Endothelial cell of umbilical vein (primary cell): Measurements from ENCODE around the gene SPHK2. TPM values are rescaled to one million over a fixed set of nuclear protein-coding genes. Genes with fewer than 3 reads are reported as not detected.
A peak's percentile ranks its signal among the peaks of the same experiment; 100 is the strongest.

Experiments used
- BruUV-seq: library from RNA; stranded (reverse); fragments of 400-500 nt; replicated peaks from 2 replicates; lab custom pipeline; 2021; lab: Mats Ljungman, UMichigan
- CTCF ChIA-PET: fragments of 300-600, 350-600 bp; sonication (Branson Sonifier 250); formaldehyde crosslinking; loops from one replicate; lab custom pipeline; 2021; ENCODE audit warnings: antibody characterized with exemption, inconsistent platforms; lab: Charles Lee
- POLR2A ChIA-PET: fragments of 300-600, 350-600 bp; sonication (Branson Sonifier 250); formaldehyde crosslinking; loops from one replicate; lab custom pipeline; 2021; ENCODE audit warnings: antibody characterized with exemption, inconsistent platforms; lab: Charles Lee
- DNase-seq: peaks from one replicate; pipeline ENCODE4 v3.0.0-alpha.2; 2011; ENCODE audit warnings: low read depth, low spot score
- FAIRE-seq: peaks from 2 replicates; lab custom pipeline; 2011; peaks lifted over from hg19 to GRCh38; lab: Jason Lieb, UNC
- H2AFZ ChIP-seq: 2 replicates; pipeline ENCODE4 v1.6.0; 2012; ENCODE audit warnings: low read depth, low read length, control low read depth, inconsistent platforms
- H3K27ac ChIP-seq: 2 replicates; pipeline ENCODE4 v1.5.1; 2011; ENCODE audit warnings: low read depth, mild to moderate bottlenecking, control low read depth, low read length, moderate library complexity; ENCODE audit not compliant: insufficient read depth
- H3K27me3 ChIP-seq, 2 experiments: 2 replicates each; pipeline versions ENCODE4 v1.6.0 to v1.6.1; 2011; ENCODE audit warnings: low read length in 2 of 2, mixed read lengths in 1 of 2; ENCODE audit not compliant: control insufficient read depth in 2 of 2, insufficient read depth in 2 of 2
- H3K36me3 ChIP-seq, 2 experiments: 2 replicates in 1 of 2; 3 replicates in 1 of 2; pipeline ENCODE4 v1.5.1; 2011; ENCODE audit warnings: low read length in 2 of 2, mild to moderate bottlenecking in 1 of 2, moderate library complexity in 1 of 2; ENCODE audit not compliant: control insufficient read depth in 2 of 2, insufficient read depth in 2 of 2; ENCODE audit errors: extremely low read depth in 1 of 2
- H3K4me1 ChIP-seq: 3 replicates; pipeline ENCODE4 v1.5.1; 2011; ENCODE audit warnings: mild to moderate bottlenecking, low read length; ENCODE audit not compliant: control insufficient read depth, insufficient read depth; ENCODE audit errors: extremely low read depth
- H3K4me2 ChIP-seq: 2 replicates; pipeline ENCODE4 v1.6.1; 2011; ENCODE audit warnings: low read length, control low read depth, mixed read lengths; ENCODE audit not compliant: insufficient read depth
- H3K4me3 ChIP-seq, 3 experiments: fragments of 200-600 bp in 1 of 3; sonication (generic), shearing (Covaris generic) in 1 of 3; replicated peaks in 1 of 3; 2 replicates each; pipeline ENCODE4 v1.5.1; 2011 to 2016; ENCODE audit warnings: control low read depth in 3 of 3, low read length in 3 of 3, mild to moderate bottlenecking in 2 of 3, inconsistent platforms in 1 of 3, low read depth in 1 of 3, moderate library complexity in 1 of 3; ENCODE audit not compliant: insufficient read depth in 1 of 3
- H3K79me2 ChIP-seq: 2 replicates; pipeline ENCODE4 v1.6.0; 2012; ENCODE audit warnings: low read length, inconsistent platforms; ENCODE audit not compliant: control insufficient read depth, insufficient read depth
- H3K9ac ChIP-seq: replicated peaks from 2 replicates; pipeline ENCODE3; 2011; ENCODE audit warnings: low read length, control low read depth; ENCODE audit not compliant: insufficient read depth; ENCODE audit errors: extremely low read depth
- H3K9me1 ChIP-seq: replicated peaks from 3 replicates; pipeline ENCODE4 v1.6.0; 2011; ENCODE audit warnings: mild to moderate bottlenecking, low read length; ENCODE audit not compliant: control insufficient read depth, insufficient read depth; ENCODE audit errors: extremely low read depth
- H3K9me3 ChIP-seq: replicated peaks from 2 replicates; pipeline ENCODE4 v1.5.1; 2012; ENCODE audit warnings: low read length, inconsistent platforms; ENCODE audit not compliant: control insufficient read depth, insufficient read depth
- H4K20me1 ChIP-seq: replicated peaks from 2 replicates; pipeline ENCODE3; 2011; ENCODE audit warnings: mild to moderate bottlenecking, low read length; ENCODE audit not compliant: control insufficient read depth, insufficient read depth; ENCODE audit errors: extremely low read depth
- EZH2 ChIP-seq: IDR thresholded peaks from 2 replicates; pipeline ENCODE4 v1.6.1; 2012; ENCODE audit warnings: borderline replicate concordance, low read depth, mild to moderate bottlenecking, moderate library complexity, low read length, inconsistent platforms; ENCODE audit not compliant: severe bottlenecking
- FOS ChIP-seq: IDR thresholded peaks from 2 replicates; pipeline ENCODE4 v1.6.1; 2011; ENCODE audit warnings: mild to moderate bottlenecking, low read length, moderate library complexity, borderline replicate concordance; ENCODE audit not compliant: insufficient read depth
- GATA2 ChIP-seq: IDR thresholded peaks from 2 replicates; pipeline ENCODE4 v1.7.0; 2011; ENCODE audit warnings: low read depth, mild to moderate bottlenecking, moderate library complexity, mixed read lengths, low read length; ENCODE audit not compliant: insufficient read length, insufficient read depth
- JUN ChIP-seq: IDR thresholded peaks from 2 replicates; pipeline ENCODE4 v1.6.1; 2011; ENCODE audit warnings: borderline replicate concordance, low read depth; ENCODE audit not compliant: insufficient read length, insufficient read depth
- MAX ChIP-seq: IDR thresholded peaks from 2 replicates; pipeline ENCODE4 v1.6.1; 2011; ENCODE audit not compliant: insufficient read depth, insufficient read length
- MYC ChIP-seq: IDR thresholded peaks from one replicate; pipeline ENCODE4 v1.6.1; 2011; ENCODE audit warnings: mild to moderate bottlenecking, low read depth, low read length
- POLR2A ChIP-seq: IDR thresholded peaks from 2 replicates; pipeline ENCODE4 v1.6.1; 2012; ENCODE audit warnings: low read depth, mild to moderate bottlenecking, control low read depth, low read length
- POLR2AphosphoS5 ChIP-seq: IDR thresholded peaks from 2 replicates; pipeline ENCODE4 v1.6.1; 2012; ENCODE audit warnings: low read depth, mild to moderate bottlenecking, control low read depth, low read length, moderate library complexity; ENCODE audit not compliant: insufficient read depth
- dilution Hi-C: fragments of 300-500 bp; cut with MboI; formaldehyde crosslinking; loops from one replicate; pipeline ENCODE4 v1.15.0; 2019; ENCODE audit warnings: low sequenced_read_pairs; ENCODE audit not compliant: extremely low pct_ligation_motif_present
- intact Hi-C: fragments of 100-400 bp; cut with micrococcal nuclease; formaldehyde crosslinking; loops from one replicate; pipeline ENCODE4 v1.10.0; 2022
- polyA plus RNA-seq, 4 experiments: library from polyadenylated mRNA; depleted of rRNA in 3 of 4; stranded (reverse) in 3 of 4; unstranded in 1 of 4; fragments of >200 nt; gene quantifications; 2 replicates each; pipeline versions ENCODE4 v1.2.1 to v1.2.3, GENCODE V29; 2011 to 2012; ENCODE audit warnings: missing spikeins in 1 of 4
- total RNA-seq: library from RNA; stranded (reverse); gene quantifications from 2 replicates; pipeline ENCODE4 v1.2.3, GENCODE V29; 2021
- TF ChIP-seq, protein P1 (sequence below), 2 donors: IDR thresholded peaks; 1 replicate in 1 of 2; 2 replicates in 1 of 2; pipeline ENCODE4 v1.5.1; 2011; ENCODE audit warnings: low read length in 2 of 2, mild to moderate bottlenecking in 2 of 2, moderate library complexity in 2 of 2, control low read depth in 1 of 2, inconsistent platforms in 1 of 2, low read depth in 1 of 2; ENCODE audit not compliant: insufficient read depth in 1 of 2; ENCODE audit errors: extremely low read depth in 1 of 2

The SPHK2 gene
- total and polyA plus RNA-seq, 2 donors (not counting 3 experiments of a cell fraction or from before 2014, with no cell fraction given): 20.2 to 31.1 TPM

DNA sequence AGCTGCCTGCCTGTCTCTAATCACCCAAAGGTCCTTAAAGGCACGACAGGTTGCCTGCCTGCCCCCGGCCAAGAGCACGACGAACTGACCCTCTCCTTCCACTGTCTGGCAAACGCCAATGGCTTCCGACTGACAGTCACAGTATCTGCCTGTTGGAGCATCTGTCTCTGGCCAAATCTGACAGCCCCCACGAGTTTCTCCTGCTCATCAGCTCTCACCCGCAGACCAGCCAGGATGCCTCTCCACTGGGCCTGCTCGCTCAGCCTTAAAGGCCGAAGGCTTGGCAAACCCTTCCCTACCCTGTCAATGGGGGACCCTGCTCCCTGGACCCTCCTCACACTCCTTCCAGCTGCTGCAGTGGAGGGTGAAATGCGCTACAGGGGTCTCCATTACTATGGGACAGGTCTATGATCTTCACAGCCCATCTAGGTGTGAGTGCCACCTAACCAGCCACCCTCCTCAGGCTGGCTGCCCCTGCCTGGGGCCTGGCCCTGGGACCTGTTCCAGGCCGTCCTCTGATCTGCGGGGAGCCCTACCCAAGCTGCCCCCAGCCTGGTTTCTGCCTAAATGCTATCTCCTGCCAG is 5.4 kb upstream of the SPHK2 start:
- CTCF ChIA-PET: no interaction called here

More for the DNA sequence above, 5.4 kb upstream of the SPHK2 start:
- H3K79me2 ChIP-seq: peaks cover 34% of the 10 kb centered on the region
- no peaks in the 10 kb centered on the region for H3K9me1 ChIP-seq
- no peak for TF ChIP-seq FOS
- peak; percentile 3 for TF ChIP-seq POLR2A
- no peak for TF ChIP-seq JUN
- TF ChIP-seq, protein P1, sequence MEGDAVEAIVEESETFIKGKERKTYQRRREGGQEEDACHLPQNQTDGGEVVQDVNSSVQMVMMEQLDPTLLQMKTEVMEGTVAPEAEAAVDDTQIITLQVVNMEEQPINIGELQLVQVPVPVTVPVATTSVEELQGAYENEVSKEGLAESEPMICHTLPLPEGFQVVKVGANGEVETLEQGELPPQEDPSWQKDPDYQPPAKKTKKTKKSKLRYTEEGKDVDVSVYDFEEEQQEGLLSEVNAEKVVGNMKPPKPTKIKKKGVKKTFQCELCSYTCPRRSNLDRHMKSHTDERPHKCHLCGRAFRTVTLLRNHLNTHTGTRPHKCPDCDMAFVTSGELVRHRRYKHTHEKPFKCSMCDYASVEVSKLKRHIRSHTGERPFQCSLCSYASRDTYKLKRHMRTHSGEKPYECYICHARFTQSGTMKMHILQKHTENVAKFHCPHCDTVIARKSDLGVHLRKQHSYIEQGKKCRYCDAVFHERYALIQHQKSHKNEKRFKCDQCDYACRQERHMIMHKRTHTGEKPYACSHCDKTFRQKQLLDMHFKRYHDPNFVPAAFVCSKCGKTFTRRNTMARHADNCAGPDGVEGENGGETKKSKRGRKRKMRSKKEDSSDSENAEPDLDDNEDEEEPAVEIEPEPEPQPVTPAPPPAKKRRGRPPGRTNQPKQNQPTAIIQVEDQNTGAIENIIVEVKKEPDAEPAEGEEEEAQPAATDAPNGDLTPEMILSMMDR (IDR thresholded peaks at IDR 0.05; ENCODE audit: extremely low read depth in 1 of 2, insufficient read depth in 1 of 2, low read depth in 1 of 2, low read length in 2 of 2): no peak
- peak; percentile 43 for TF ChIP-seq POLR2AphosphoS5
- no peak for TF ChIP-seq MAX
- no peak for TF ChIP-seq MYC
- no peak for TF ChIP-seq EZH2
- TF ChIP-seq GATA2: no peak
- POLR2A ChIA-PET: no interaction called here
- no peaks in the 10 kb centered on the region for H4K20me1 ChIP-seq
- no peak overlapping the region for H3K27ac ChIP-seq
- no peak overlapping the region for H3K4me2 ChIP-seq
- DNase-seq (no peak), FAIRE-seq (no peak)
- dilution Hi-C loops (no loop called here), intact Hi-C loops (no loop called here)
- no peak overlapping the region for H3K9ac ChIP-seq
- H3K4me1 ChIP-seq: peaks cover 17% of the 10 kb centered on the region
- H2AFZ ChIP-seq: no peak overlapping the region
- no peak overlapping the region for H3K4me3 ChIP-seq
- no peaks in the 10 kb centered on the region for H3K9me3 ChIP-seq
- H3K36me3 ChIP-seq: peaks cover 19 to 24% of the 10 kb centered on the region in 2 experiments
- H3K27me3 ChIP-seq: no peaks in the 10 kb centered on the region
- no TSS peak for BruUV-seq
